Liver (tissue), 2 donors: Measurements from ENCODE around the gene PHC2.

Experiments
- ATF3 ChIP-seq: IDR thresholded peaks from 2 replicates; pipeline ENCODE4 v1.6.1; 2016; ENCODE audit warnings: antibody characterized with exemption
- REST ChIP-seq: IDR thresholded peaks from 2 replicates; pipeline ENCODE4 v1.6.1; 2016; ENCODE audit warnings: antibody characterized with exemption, mild to moderate bottlenecking
- donor health status: healthy.

GRCh38 chr1:33298623-33299277 lies 132.1 kb downstream of the PHC2 start:
- TF ChIP-seq ATF3 (no peak), REST (no peak)
